ENCODE measurements around the gene COMMD7. TPM values are rescaled to one million over a fixed set of nuclear protein-coding genes. Genes with fewer than 3 reads are reported as not detected.

COMMD7 gene
- polyA plus RNA-seq, 1 experiment, result 84.8 TPM

- H3K27me3 ChIP-seq (ENCODE audit: control insufficient read depth, insufficient read depth, low read length), result no peaks in the 10 kb centered on the region
- DNase-seq (ENCODE audit: low read depth, low spot score), result no peak
- ChIA-PET CTCF (interaction anchor here (0.9 to 3.4 kb wide), 4 partner anchors 14 to 183 kb away, joined by 3 to 32 read pairs (median 8); partner anchors contain the start of genes C20orf203 and COMMD7), POLR2A (no interaction called here)
- peak overlapping the region; percentile 0 for H3K27ac ChIP-seq (ENCODE audit: low read depth, low read length)
- no peaks in the 10 kb centered on the region for H3K9me3 ChIP-seq (ENCODE audit: control insufficient read depth, insufficient read depth, low read length)
- TF ChIP-seq, protein P1, sequence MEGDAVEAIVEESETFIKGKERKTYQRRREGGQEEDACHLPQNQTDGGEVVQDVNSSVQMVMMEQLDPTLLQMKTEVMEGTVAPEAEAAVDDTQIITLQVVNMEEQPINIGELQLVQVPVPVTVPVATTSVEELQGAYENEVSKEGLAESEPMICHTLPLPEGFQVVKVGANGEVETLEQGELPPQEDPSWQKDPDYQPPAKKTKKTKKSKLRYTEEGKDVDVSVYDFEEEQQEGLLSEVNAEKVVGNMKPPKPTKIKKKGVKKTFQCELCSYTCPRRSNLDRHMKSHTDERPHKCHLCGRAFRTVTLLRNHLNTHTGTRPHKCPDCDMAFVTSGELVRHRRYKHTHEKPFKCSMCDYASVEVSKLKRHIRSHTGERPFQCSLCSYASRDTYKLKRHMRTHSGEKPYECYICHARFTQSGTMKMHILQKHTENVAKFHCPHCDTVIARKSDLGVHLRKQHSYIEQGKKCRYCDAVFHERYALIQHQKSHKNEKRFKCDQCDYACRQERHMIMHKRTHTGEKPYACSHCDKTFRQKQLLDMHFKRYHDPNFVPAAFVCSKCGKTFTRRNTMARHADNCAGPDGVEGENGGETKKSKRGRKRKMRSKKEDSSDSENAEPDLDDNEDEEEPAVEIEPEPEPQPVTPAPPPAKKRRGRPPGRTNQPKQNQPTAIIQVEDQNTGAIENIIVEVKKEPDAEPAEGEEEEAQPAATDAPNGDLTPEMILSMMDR (IDR thresholded peaks at IDR 0.05; ENCODE audit: low read depth, low read length), result no peak
- peak overlapping the region; percentile 84 for H3K4me3 ChIP-seq (ENCODE audit: low read depth, low read length)
These were observed 21.0 kb upstream of the COMMD7 start for GRCh38 chr20:32764005-32764960.

DNA sequence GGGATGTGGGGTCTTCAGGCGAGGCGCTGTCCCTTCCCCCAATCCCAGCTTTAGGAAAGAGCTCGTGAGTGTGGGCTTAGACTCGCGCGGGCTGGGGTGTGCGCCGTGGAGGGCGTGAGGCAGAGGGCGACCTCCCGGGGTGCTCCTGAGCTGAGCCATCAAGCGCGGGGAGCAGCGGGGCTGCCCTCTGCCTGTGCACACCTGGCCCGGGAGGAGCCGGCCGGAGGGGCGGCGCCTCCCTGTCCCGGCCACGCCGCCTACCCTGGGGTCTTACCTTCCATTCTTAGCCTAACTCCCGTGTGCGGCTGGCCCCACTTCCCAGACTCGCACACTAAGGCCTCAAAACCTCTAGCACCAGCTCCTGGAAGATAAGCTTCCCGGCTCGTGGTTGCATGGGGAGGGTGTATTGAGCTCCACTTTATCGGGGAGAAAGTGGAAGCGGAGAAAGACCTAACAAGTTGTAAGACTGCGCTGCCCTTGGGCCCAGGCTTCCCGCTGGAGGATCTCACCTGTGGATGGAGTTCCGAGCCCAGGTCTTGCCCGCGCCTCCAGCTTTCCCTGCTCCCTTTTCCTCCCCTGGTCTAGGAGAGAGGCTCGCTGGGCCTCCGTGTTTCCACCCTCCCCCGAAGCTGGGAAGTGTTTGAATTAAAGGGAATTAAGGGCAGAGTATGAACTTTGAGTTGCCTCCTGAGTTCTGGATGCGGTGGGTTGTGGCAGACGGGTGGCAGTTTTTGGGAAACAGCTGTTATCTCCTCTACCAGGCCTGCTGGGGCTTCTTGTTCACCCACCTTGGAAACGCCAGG, 20.1 kb upstream of the COMMD7 start:
- no peak overlapping the region for H3K27ac ChIP-seq (ENCODE audit: low read depth, low read length)
- H3K9me3 ChIP-seq (ENCODE audit: control insufficient read depth, insufficient read depth, low read length), result no peaks in the 10 kb centered on the region
- ChIA-PET POLR2A (interaction anchor here (1.9 kb wide), 1 partner anchor 20 kb away, joined by 8 read pairs; the partner anchor contains the start of gene COMMD7), CTCF (interaction anchor here (0.5 to 3.4 kb wide), 6 partner anchors 15 to 352 kb away, joined by 3 to 32 read pairs (median 5); partner anchors contain the start of genes C20orf203 and COMMD7)
- peak overlapping the region; percentile 84 for H3K4me3 ChIP-seq (ENCODE audit: low read depth, low read length)
- TF ChIP-seq, protein P1 (IDR thresholded peaks at IDR 0.05; ENCODE audit: low read depth, low read length), result no peak
- H3K27me3 ChIP-seq (ENCODE audit: control insufficient read depth, insufficient read depth, low read length), result no peaks in the 10 kb centered on the region
- no peak for DNase-seq (ENCODE audit: low read depth, low spot score)

DNA sequence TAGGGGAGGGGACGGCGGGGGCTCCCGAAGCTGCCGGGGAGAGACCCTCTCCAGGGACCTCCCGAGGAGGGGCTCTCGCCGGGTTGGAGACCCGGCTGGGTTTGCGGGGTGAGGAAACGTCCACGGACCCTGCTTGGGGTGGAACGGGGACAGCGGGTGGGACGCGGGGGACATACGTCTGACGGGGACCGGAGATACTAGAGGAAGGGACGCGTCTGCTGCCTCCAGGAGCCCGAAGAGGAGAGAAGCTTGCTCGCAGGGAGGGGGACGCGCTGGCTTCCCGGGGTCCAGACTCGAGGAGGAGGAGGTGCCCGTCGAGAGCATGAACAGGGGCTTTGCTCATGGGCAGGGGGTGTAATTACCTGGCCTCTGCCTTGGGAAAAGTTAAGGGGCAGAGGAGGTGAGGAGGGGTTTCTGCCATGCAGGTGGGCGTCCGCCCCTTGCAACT, 19.5 kb upstream of the COMMD7 start:
- Histone ChIP-seq H3K9me3 (ENCODE audit: control insufficient read depth, insufficient read depth, low read length) (no peaks in the 10 kb centered on the region), H3K27me3 (ENCODE audit: control insufficient read depth, insufficient read depth, low read length) (no peaks in the 10 kb centered on the region), H3K4me3 (ENCODE audit: low read depth, low read length) (peak overlapping the region; percentile 84), H3K27ac (ENCODE audit: low read depth, low read length) (no peak overlapping the region)
- DNase-seq (ENCODE audit: low read depth, low spot score), result no peak
- ChIA-PET CTCF (interaction anchor here (0.5 to 3.4 kb wide), 6 partner anchors 15 to 110 kb away, joined by 3 to 32 read pairs (median 4); partner anchors contain the start of genes C20orf203 and COMMD7), POLR2A (interaction anchor here (0.6 to 1.9 kb wide), 3 partner anchors 19 to 50 kb away, joined by 3 to 8 read pairs (median 5); partner anchors contain the start of gene COMMD7)
- TF ChIP-seq, protein P1 (IDR thresholded peaks at IDR 0.05; ENCODE audit: low read depth, low read length), result no peak

DNA sequence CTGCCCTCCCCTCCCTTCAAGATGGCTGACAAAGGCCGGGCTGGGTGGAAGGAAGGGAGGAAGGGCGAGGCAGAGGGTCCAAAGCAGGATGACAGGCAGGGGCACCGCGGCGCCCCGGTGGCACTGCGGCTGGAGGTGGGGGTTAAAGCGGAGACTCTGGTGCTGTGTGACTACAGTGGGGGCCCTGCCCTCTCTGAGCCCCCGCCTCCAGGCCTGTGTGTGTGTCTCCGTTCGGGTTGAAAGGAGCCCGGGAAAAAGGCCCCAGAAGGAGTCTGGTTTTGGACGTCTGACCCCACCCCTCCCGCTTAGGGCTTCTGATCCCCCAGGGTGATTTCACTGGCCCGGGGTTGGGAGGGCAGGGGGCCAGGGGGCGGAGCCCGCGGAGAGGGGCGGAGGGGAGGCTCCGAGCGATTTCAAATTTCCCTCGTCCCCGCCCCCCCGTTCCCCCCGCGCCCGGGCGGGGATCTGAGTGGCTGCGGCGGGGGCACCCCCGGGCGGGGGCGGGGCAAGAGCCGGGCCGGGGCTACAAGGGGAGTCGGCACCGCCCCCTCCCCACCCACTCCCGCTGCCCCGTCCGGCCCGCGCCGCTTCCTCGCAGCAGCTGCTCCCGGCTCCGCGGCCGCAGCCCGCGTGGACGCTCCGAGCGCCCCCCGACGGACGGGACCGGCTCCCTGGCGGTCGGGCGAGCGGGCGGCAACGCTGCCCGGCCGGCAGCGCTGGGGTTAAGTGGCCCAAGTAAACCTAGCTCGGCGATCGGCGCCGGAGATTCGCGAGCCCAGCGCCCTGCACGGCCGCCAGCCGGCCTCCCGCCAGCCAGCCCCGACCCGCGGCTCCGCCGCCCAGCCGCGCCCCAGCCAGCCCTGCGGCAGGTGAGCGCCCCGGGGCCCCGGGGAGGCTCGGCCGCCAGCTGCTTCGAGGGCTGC, 18.8 kb upstream of the COMMD7 start, which contains the start of gene DNMT3B:
TSS of gene DNMT3B (plus strand) at position 555 of the 923 bp plus-strand sequence. CDS start 17,939 bp downstream, outside the sequence.
- H3K4me3 ChIP-seq (ENCODE audit: low read depth, low read length), result peak within 1 kb of the TSS; percentile 84
- no peak within 1 kb of the TSS for H3K27ac ChIP-seq (ENCODE audit: low read depth, low read length)
- CTCF ChIA-PET, result interaction anchor here (0.5 to 3.4 kb wide), 5 partner anchors 16 to 88 kb away, joined by 3 to 32 read pairs (median 3); partner anchors contain the start of gene C20orf203
- peak; percentile 34 for DNase-seq (ENCODE audit: low read depth, low spot score)
- no peaks in the 10 kb centered on the region for H3K27me3 ChIP-seq (ENCODE audit: control insufficient read depth, insufficient read depth, low read length)
- POLR2A ChIA-PET, result interaction anchor here (0.6 to 1.9 kb wide), 4 partner anchors 19 to 198 kb away, joined by 3 to 8 read pairs (median 4); partner anchors contain the start of gene COMMD7
- H3K9me3 ChIP-seq (ENCODE audit: control insufficient read depth, insufficient read depth, low read length), result no peaks in the 10 kb centered on the region
- TF ChIP-seq, protein P1 (IDR thresholded peaks at IDR 0.05; ENCODE audit: low read depth, low read length), result 0 out of 2 replicates have a peak, but pooled peaks have one; percentile 11
